HL-60/S4 (cell line): ENCODE results near the gene ADH1B.
"Not testable (repeated sequence)": the region's sequence is repeated elsewhere in the genome, so short reads cannot be mapped to it uniquely, and the experiment has no call there.

Experiments
- in situ Hi-C: fragments of 300-500 bp; cut with MboI; formaldehyde crosslinking; loops from 2 replicates; pipeline ENCODE4 v1.14.3; 2022; ENCODE audit warnings: low sequenced_read_pairs

Gene ADH1B

DNA sequence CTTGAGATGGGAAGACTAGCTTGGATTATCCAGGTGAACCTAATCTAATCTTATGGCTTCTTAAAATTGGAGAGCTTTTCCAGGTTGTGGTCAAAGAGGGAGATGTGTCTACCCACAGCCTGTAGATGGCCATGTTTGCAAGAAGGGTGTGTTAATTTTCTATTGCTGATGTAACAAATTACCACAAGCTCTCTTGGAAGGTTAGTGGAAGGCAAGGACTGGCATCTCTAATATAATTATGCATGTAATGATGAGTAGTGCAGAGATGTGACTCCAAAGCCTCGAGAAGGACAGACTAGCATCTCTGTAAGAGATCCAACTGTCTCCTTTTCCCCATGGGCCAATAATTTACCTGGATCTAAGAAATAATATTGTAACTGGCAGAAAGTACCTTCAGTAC, 3.2 kb upstream of the ADH1B start:
- in situ Hi-C loops, result no loop called here

GRCh38 chr4:99323756-99324155, 2.6 kb upstream of the ADH1B start:
- in situ Hi-C loops, result no loop called here

GRCh38 chr4:99317811-99318210, 3.4 kb downstream of the ADH1B start:
- in situ Hi-C loops, result not testable (repeated sequence)

DNA sequence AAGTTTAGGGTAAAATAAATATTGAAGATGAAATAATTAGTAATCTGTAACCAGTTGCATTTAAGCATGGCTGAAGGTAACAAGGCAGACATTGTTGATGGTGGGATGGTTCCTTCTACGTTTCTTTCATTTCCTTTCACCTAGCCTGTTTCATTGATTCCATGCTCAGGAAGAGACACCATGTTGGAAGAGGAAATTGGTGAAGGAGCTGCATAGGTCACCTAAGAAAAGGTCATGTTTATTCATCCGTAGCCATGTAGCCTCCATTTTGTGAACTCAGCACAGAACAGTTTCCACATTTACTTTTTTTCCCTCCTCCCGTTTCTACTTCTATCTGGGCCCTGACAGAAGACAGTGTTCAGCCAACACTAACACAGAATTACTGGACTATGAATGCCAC, 3.8 kb downstream of the ADH1B start:
- in situ Hi-C loops, result no loop called here

GRCh38 chr4:99315839-99316238, 5.4 kb downstream of the ADH1B start:
- in situ Hi-C loops, result no loop called here

DNA sequence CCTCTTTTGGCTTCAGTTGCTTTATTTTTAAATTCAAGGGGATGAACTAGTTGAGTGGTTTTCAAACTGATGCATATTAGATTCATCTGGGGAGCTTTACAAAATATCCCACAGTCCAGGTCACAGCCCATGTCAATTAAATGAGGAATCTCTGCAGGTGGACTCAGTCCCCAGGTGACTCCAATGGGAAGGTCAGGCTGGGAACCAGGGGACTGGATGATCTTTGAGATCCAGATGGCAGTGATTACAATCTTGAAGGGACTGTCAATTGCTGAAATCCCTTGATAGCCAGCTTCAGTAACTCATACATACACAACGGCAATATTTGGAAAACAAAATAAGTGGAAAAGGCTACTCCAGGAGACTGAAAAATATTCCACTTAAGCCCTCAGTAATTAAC, 7.0 kb downstream of the ADH1B start:
- in situ Hi-C loops, result no loop called here

DNA sequence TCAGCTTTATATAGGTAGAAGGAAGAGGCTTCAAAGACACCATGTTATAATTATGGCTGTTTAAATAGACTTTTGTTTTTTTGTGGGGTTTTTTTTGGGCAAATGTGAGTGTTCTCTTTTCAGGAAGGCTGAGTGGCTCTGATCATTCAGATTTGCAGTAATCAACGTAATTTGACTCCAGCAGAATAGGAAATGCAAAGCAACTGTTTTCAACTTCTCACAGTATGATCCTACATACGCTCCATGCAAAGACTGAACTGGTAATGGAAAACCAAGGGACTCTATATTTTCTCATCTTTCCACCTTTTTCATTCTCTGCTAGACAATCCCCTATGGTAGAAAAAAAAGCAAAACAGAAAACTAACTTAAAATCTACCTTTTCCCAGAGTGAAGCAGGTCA, 10.8 kb downstream of the ADH1B start:
- in situ Hi-C loops, result no loop called here

GRCh38 chr4:99305638-99306400, 15.4 kb downstream of the ADH1B start:
- in situ Hi-C loops, result no loop called here

DNA sequence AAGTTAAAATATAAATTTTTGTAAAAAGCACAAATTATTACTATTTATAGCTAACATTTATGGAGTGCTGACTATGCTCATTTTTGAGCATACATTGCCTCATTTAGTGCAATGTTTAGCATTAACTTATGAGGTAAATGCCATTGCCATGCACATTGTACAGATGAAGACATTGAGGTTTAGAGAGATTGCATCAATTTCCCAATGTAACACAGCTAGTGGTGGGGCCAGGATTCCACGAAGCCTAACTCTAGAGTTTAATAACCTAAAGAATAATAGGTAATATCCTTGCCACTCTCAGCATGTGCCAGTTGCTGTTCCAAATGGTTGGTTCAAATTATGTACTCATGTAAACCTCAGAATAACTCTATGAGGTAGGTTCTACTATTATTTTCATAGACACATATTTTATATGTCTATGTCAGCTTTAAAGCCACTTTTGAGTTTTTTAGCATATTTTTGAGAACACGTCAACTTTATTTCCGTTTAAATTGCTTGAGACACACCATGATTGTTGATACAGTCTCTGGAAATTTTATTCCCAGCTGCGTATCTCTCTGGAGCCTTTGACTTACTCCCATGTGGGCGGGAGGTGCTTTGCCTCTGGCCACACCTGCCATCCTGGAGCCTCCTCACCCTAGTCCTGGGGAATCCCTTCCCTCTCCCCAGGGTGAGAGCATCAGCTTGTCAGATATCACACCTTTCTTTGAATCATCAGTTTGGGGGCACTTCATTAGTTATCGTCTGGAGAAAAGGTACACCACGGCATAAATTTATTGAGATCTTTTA, 19.6 kb downstream of the ADH1B start:
- in situ Hi-C loops, result no loop called here

- in situ Hi-C loops, result no loop called here
Measured at GRCh38 chr4:99300934-99301333, 20.3 kb downstream of the ADH1B start.

- in situ Hi-C loops, result no loop called here
Measured at GRCh38 chr4:99293357-99293756, 27.8 kb downstream of the ADH1B start.

- in situ Hi-C loops, result no loop called here
Measured at GRCh38 chr4:99290848-99291786, 30.1 kb downstream of the ADH1B start, which contains the start of gene ADH1A. Gene ADH1A (minus strand): TSS chr4:99290985. CDS start chr4:99290914, 71 bp downstream.

GRCh38 chr4:99285387-99285786, 35.8 kb downstream of the ADH1B start:
- in situ Hi-C loops, result no loop called here

- in situ Hi-C loops, result no loop called here
Measured at GRCh38 chr4:99282731-99283130, 38.5 kb downstream of the ADH1B start.

GRCh38 chr4:99281261-99281660, 39.9 kb downstream of the ADH1B start:
- in situ Hi-C loops, result no loop called here

- in situ Hi-C loops, result no loop called here
Measured at GRCh38 chr4:99276417-99276816, 44.8 kb downstream of the ADH1B start.

- in situ Hi-C loops, result no loop called here
Measured at GRCh38 chr4:99275885-99276284, 45.3 kb downstream of the ADH1B start.

DNA sequence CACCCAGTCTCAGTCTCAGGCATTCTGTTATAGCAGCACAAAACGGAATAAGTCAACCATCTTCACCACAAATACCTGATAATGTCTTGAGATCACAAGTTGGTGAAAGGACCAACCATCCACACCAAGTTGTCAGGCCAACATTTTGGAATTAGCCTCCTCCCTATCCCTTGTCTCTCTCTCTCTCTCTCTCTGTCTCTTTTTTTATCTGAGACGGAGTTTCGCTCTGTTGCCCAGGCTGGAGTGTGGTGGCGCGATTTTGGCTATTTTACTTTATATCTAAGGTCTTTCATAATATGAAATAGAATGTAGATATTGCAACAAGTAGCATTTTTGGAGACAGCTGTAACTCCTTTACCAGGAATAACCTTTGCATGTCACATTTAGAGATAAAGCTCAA, 46.2 kb downstream of the ADH1B start:
- in situ Hi-C loops, result no loop called here

- in situ Hi-C loops, result no loop called here
Measured at GRCh38 chr4:99273704-99274103, 47.5 kb downstream of the ADH1B start.

- in situ Hi-C loops, result no loop called here
Measured at GRCh38 chr4:99264927-99265326, 56.3 kb downstream of the ADH1B start.
